AG04450 (cell line): ENCODE results near the gene IBA57. TPM values are rescaled to one million over a fixed set of nuclear protein-coding genes. Genes with fewer than 3 reads are reported as not detected.

Experiments
- CTCF ChIA-PET: fragments of 300-600, 350-600 bp; formaldehyde crosslinking; extraction: SDS; loops from one replicate; lab custom pipeline; 2022; ENCODE audit warnings: antibody characterized with exemption, inconsistent platforms; lab: Charles Lee
- POLR2A ChIA-PET: fragments of 350-600 bp; formaldehyde crosslinking; extraction: SDS; loops from one replicate; lab custom pipeline; 2021; ENCODE audit warnings: antibody characterized with exemption, inconsistent platforms; lab: Yijun Ruan, JAX
- DNase-seq: peaks from one replicate; pipeline ENCODE4 v3.0.0-alpha.2; 2011; ENCODE audit warnings: low read depth, low spot score
- H3K27ac ChIP-seq: one replicate; pipeline ENCODE4 v1.5.1; 2012; ENCODE audit warnings: low read depth, low read length, control low read depth
- H3K27me3 ChIP-seq: one replicate; pipeline ENCODE4 v1.6.0; 2012; ENCODE audit warnings: low read length; ENCODE audit not compliant: control insufficient read depth, insufficient read depth
- H3K4me3 ChIP-seq: 2 replicates; pipeline ENCODE4 v1.5.1; 2011; ENCODE audit warnings: mild to moderate bottlenecking, low read depth, low read length, control low read depth
- H3K9me3 ChIP-seq: 2 replicates; pipeline ENCODE4 v1.5.1; 2012; ENCODE audit warnings: low read length; ENCODE audit not compliant: control insufficient read depth, insufficient read depth
- CTCF ChIP-seq: IDR thresholded peaks from 2 replicates; pipeline ENCODE4 v1.5.1; 2011; ENCODE audit warnings: low read depth, low read length, control low read depth, inconsistent platforms
- polyA plus RNA-seq: library from polyadenylated mRNA; depleted of rRNA; stranded (reverse); fragments of >200 nt; gene quantifications from 2 replicates; pipeline ENCODE4 v1.2.3, GENCODE V29; 2011

IBA57 gene
- polyA plus RNA-seq, 1 experiment = 1.4 TPM

GRCh38 chr1:228154670-228155571, 10.7 kb upstream of the IBA57 start:
- CTCF ChIA-PET = no interaction called here

GRCh38 chr1:228155596-228156514, 9.7 kb upstream of the IBA57 start:
- H3K27ac ChIP-seq = no peak overlapping the region
- H3K4me3 ChIP-seq = no peak overlapping the region
- POLR2A ChIA-PET = interaction anchor here (2.4 kb wide), 1 partner anchor 10 kb away, joined by 7 read pairs; the partner anchor contains the start of gene IBA57
- peaks cover 3% of the 10 kb centered on the region; the same call in 1 of the 2 replicates for H3K9me3 ChIP-seq
- H3K27me3 ChIP-seq = peaks cover 4% of the 10 kb centered on the region
- DNase-seq = no peak
- CTCF ChIA-PET = no interaction called here
- no peak for TF ChIP-seq CTCF

More at GRCh38 chr1:228154670-228155571, 10.7 kb upstream of the IBA57 start:
- peaks cover 3% of the 10 kb centered on the region; the same call in 1 of the 2 replicates for H3K9me3 ChIP-seq
- H3K27me3 ChIP-seq = peaks cover 4% of the 10 kb centered on the region
- TF ChIP-seq CTCF = no peak
- POLR2A ChIA-PET = no interaction called here
- no peak for DNase-seq
- no peak overlapping the region for H3K27ac ChIP-seq
- no peak overlapping the region for H3K4me3 ChIP-seq

- H3K9me3 ChIP-seq = peaks cover 3% of the 10 kb centered on the region; the same call in 1 of the 2 replicates
- POLR2A ChIA-PET = interaction anchor here (2.4 kb wide), 1 partner anchor 9 kb away, joined by 7 read pairs; the partner anchor contains the start of gene IBA57
- H3K4me3 ChIP-seq = no peak overlapping the region
- DNase-seq = no peak
- peaks cover 4% of the 10 kb centered on the region for H3K27me3 ChIP-seq
- no peak overlapping the region for H3K27ac ChIP-seq
- CTCF ChIA-PET = no interaction called here
- no peak for TF ChIP-seq CTCF
Observed at GRCh38 chr1:228156515-228156881, 9.1 kb upstream of the IBA57 start.

GRCh38 chr1:228156941-228157728, 8.5 kb upstream of the IBA57 start:
- ChIA-PET POLR2A (interaction anchor here (2.4 kb wide), 1 partner anchor 9 kb away, joined by 7 read pairs; the partner anchor contains the start of gene IBA57), CTCF (interaction anchor here (0.6 to 1.0 kb wide), 2 partner anchors 8 to 22 kb away, joined by 3 to 4 read pairs; partner anchors contain the start of gene IBA57)
- H3K4me3 ChIP-seq = no peak overlapping the region
- DNase-seq = no peak
- H3K27ac ChIP-seq = no peak overlapping the region
- H3K9me3 ChIP-seq = peaks cover 3% of the 10 kb centered on the region; the same call in 1 of the 2 replicates
- peaks cover 4% of the 10 kb centered on the region for H3K27me3 ChIP-seq
- TF ChIP-seq CTCF = no peak
